RPMI8226 (cell line): ENCODE measurements around the gene SPOCK1.
A peak's percentile ranks its signal among the peaks of the same experiment; 100 is the strongest.
"Not testable (repeated sequence)": the region's sequence is repeated elsewhere in the genome, so short reads cannot be mapped to it uniquely, and the experiment has no call there.

Experiments used
- DNase-seq: peaks from one replicate; pipeline ENCODE4 v3.0.0-alpha.2; 2015

Gene SPOCK1

DNA sequence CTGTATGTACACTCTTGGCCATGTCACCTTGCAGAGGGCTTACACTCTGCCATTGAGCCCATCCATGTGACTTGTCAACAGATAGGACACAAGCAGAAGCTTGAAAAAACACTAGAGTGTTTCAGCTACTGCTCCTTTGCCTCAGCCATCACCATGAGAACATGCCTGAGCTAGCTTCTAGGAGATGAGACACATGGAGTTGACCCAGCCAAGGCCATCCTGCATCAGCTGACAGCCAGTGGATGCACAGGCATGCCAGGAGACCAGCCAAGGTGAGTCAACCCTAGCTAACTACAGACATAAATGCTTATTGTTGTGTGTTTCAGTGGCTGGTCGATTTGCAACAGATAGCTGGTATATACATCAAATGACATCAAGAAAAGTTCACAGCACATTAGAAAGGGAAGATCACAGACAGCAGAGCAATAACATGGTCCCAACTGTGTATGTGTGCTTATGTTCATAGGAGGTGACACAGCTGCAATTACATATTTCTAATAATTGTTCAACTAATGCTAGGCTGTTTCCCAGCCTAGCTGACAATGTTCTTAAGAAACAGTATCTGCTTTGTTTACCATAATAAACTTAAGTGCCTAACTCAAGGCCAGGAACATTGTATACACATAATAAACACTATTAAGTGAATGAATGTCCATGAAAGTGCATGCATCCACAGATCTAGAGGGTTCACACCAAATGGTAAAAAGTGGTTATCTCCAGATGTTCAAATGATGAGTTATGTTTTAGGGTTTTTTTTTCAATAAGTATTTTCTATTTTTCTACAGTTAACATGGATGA lies 105.7 kb downstream of the SPOCK1 start:
- DNase-seq: no peak

DNA sequence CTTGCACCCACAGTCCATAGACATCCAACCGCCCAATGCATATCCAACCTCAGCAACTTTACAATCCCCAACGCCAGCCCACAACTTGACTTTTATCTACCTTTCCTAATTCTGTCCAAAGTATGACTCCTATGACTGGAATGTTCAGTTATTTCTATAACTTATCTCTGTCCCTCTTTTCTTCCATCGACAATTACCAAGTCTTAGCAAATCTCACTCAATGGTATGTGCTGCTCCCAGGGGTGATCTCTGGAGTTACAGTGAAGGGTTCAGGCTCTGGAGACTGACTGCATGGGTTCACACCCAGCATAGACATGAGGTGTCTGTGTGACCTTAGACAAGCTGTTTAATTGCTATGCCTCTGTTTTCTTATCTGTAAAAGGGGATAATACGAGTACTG lies 106.9 kb downstream of the SPOCK1 start:
- DNase-seq: no peak

DNA sequence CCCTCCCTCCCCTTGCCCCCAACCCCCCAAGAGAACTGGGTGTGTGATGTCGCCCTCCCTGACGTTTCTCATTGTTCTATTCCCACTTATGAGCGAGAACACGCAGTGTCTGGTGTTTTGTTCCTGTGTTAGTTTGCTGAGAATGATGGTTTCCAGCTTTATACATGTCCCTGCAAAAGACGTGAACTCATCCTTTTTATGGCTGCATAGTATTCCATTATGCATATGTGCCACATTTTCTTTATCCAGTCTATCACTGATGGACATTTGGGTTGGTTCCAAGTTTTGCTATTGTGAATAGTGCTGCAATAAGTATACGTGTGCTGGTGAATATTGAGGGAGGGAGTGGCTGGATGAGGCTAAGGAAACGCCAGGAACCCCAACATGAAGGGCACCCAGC lies 108.1 kb downstream of the SPOCK1 start:
- not testable (repeated sequence) for DNase-seq

GRCh38 chr5:137389042-137389441 lies 110.1 kb downstream of the SPOCK1 start:
- no peak for DNase-seq

- DNase-seq: no peak
These were observed 114.1 kb downstream of the SPOCK1 start for GRCh38 chr5:137385064-137385463.

- DNase-seq: no peak
These were observed 115.2 kb downstream of the SPOCK1 start for GRCh38 chr5:137383909-137384308.

GRCh38 chr5:137381555-137381954 lies 117.6 kb downstream of the SPOCK1 start:
- no peak for DNase-seq

- no peak for DNase-seq
These were observed 119.4 kb downstream of the SPOCK1 start for GRCh38 chr5:137379555-137380286.

DNA sequence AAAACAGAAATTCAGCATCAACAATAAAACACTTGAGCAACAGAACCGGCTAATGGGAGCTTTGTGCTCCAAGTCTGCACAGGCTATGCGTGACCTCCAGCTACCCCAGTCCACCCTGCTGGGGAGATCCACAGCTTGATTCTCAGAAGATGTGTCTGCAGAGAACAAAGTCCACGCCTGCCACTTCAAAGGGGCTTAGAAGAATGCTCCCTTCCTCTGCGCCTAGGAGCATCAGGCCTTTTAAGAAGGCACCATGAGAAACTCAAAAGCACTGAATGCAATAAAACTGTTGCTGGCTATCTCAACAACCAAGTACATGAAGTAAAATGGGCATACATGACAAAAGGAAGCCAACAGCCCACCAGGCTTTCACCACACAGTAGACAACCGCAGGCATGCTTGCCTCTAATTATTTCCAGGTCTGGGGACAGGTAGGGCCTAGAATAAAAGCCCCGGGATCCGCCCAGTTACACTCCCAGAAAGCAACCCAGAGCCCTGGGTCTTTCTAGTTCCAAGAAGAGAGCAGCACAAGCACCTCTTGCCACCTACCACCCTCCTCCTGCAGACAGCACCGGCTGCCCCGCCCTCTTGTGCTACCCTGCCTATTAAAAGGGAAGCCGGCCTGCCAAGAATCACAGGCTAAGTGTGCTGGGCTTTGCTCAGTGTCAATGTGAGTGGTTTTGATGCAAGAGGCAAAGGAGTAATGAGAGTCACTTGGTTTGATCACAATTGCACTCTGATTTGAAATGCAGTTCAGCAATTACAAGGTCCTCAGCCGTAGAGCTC lies 123.2 kb downstream of the SPOCK1 start:
- DNase-seq: no peak

DNA sequence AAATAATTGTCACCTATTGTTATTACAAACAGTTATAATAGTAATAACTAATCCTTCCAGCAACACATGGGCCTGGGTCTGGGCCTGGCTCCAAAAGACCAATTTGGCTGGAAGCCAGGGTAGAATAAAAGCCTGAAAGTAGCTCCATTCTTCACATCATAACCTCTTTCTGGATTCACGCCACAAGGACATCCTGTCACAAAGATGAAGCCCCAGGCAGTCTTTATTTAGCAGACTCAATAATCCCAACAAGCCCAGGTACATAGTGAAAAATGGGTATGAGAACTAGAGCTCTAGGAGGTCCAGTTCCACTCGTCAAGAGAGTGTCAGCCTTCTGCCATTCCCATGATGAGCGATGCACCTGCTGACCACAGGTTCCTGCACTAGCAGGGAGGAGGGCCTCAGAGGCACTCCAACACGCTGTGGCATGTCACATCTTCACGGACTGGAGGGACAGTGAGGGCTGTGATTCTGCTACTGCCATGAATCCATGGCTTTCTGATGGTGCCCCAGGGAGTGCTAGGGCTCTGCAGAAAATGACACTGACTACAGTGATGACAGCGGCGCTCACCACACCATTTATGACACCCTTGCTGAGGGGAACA lies 124.9 kb downstream of the SPOCK1 start:
- peak; percentile 9 for DNase-seq

GRCh38 chr5:137372773-137373160 lies 126.4 kb downstream of the SPOCK1 start:
- no peak for DNase-seq

DNA sequence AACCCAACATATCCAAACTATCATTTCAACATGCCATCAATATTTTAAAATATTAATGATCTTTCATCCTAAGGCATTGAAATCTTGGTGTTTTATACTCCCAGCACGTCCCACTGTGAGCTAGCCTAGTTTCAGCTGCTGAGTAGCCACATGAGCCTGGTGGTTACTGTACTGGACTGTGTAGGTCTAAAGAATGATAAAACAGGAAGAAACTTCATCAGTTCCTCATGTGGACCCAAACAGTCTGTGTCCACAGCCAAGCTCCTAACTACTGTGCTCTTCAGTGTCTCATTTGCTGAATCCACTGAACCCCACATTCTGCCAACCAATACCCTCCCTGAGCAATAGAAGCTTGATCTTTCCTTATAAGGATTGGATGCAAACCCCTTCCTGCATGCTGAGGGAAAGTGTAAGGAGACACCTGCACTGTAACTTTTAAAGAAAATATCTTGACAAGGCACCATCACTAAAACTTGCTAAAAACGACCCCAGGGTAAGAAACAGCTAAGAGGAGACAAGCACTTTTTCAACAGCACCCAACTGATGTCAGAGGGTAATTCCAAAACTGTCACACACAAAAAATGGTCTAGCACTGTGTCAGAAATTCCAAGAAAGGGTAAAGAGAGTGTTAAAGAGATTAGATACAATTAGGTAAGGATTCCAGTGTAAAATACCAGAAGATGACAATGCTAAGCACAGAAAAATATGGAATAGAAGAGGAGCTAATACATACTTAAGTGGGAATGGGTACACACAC lies 126.9 kb downstream of the SPOCK1 start:
- no peak for DNase-seq

DNA sequence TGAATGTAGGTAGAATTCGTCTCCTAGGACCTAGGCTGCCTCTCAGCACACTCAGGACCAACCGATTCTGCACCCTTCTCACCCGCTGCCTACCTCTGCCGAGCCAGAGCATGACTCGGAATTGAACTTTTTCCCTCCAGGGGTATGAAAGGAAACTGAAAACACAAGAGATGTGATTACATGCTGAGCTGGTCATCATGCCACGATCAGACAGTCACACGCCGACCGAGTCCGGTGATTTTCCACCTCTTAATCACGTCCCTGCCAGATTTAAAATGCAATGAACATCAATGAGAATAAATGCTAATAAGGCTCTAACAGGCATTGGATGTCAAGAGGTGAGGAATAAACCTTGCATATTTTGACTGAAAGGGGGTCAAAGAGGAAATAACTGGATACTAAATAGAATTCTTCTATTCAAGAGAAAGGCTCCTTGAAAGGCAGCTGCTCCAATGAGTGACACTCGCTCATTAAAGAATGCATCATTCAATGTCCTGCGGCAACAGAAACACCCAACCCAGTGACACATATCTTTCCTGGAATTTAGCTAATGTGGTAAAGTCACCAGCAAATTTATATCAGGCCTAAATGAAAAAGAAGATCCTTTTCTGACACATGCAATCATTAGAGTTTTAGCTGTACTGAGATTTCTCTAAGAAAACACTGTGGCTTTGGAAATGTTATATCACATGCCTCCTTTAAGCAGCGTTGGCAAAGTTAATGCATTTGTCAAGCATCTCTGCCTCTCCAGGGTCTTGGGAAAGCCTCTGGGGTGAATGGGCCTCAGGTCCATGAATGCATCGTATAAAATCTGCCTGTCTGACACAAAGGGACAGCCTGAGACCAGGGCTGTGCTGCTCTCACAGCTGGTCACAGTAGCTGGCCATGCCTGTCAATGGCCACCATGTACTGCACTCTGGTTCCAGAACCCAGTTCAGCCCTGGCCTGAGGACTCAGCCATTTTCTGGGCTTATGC lies 128.7 kb downstream of the SPOCK1 start:
- no peak for DNase-seq

- DNase-seq: no peak
These were observed 130.5 kb downstream of the SPOCK1 start for GRCh38 chr5:137368651-137369050.

DNA sequence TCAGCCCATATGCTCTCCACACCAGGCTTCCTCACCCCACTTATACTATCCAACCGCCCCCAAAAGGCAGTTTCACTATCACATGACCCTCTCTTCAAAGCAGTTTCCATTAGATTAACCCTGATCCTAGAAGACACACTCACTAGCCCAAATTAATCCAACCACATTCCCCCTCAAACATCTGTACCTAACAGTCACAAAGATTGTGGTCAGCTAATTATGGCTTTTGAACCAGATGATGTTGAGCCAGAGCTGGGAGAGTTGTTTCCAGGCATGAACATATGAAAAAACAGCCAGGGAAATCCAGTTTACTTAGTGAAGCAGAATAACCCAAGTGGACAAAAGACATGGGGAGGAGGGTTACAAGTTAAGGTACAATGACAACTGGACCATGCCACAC lies 131.2 kb downstream of the SPOCK1 start:
- no peak for DNase-seq

GRCh38 chr5:137366526-137366925 lies 132.6 kb downstream of the SPOCK1 start:
- no peak for DNase-seq

DNA sequence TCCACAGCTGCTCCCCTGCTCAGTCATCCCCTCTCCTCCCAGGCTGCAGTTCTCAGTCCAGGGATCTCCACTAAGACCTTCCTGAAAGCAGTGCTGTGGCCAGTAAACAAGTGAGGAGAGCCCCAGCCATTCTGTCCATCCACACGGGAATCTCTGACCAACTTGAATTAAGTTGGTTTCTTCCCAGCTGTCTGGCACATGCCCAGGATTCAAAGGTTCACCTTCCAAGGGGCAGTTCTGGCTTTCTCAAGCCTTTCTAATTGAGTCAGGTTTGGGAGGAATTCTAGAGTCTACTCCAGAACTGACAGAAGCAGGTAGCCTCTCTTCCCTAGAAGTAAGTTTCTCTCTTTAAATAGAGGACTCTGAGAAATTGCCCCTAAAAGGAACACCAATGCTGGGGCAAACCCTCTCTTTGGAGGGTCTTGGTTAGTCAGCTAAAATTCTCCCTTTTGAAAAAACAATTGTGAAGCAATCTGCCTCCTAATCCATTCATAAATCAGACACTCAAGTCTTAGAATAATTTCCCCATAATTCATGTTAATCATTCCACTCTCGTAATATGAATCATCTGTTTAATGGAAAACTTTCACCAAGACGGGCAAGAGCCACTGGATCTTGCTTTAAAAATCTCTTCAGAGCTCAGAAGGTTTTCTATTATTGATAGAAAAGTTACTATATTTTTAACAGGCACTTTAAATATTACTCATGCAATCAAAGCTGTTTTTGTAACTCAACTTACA lies 133.8 kb downstream of the SPOCK1 start:
- DNase-seq: no peak

GRCh38 chr5:137361280-137361679 lies 137.8 kb downstream of the SPOCK1 start:
- no peak for DNase-seq

DNA sequence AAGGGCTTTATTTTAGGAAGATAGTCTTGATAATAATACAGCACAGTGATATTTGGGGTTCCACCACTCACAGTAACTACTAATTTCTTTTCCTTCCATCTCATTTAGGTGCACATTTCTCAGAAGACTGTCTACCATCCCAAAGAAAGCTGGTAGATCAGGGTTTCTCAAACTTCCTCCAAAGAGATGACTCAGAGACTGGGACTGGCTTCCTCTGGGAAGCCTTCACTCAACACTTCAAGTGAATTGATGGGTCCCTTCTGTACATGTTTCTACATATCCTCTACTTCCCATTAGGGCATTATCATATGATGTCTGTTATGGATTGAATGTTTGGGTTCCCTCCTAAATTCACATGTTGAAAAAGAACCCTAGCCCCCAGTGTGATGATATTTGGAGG lies 138.5 kb downstream of the SPOCK1 start:
- DNase-seq: no peak

DNA sequence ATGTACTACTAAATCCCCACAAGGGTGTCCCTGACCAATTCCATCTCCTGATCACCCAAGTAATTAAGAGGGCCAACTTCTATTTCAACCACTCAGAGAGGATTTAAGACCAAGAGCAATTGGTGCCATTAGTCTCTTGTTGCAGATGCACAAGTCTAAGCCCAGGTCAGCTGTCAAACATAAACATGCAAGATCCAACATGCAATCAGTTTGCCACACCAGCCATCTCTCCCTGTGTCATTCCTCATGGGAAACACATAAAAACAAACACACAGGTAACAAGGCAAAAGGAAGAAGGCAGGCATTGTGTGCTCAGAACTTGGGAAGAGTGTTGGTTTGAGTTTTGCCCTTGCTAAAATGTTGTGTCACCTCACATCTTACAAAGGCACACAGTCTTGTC lies 139.2 kb downstream of the SPOCK1 start:
- no peak for DNase-seq
